B cell (primary cell): ENCODE measurements around the gene COL28A1. TPM values are rescaled to one million over a fixed set of nuclear protein-coding genes. Genes with fewer than 3 reads are reported as not detected.

Experiments
- ATAC-seq: fragments of 200-7000 bp; cut with Tn5 transposase; one replicate; pipeline ENCODE4 v1.10.0; 2021; ENCODE audit warnings: low read depth, mild to moderate bottlenecking, moderate number of reproducible peaks, moderate library complexity
- CTCF ChIA-PET: fragments of 350-600 bp; sonication (Branson Sonifier 250); formaldehyde crosslinking; loops from one replicate; lab custom pipeline; 2021; ENCODE audit warnings: antibody characterized with exemption, inconsistent platforms; lab: Charles Lee
- POLR2A ChIA-PET: fragments of 350-600 bp; sonication (Branson Sonifier 250); formaldehyde crosslinking; loops from one replicate; lab custom pipeline; 2021; ENCODE audit warnings: antibody characterized with exemption; lab: Charles Lee
- DNase-seq: peaks from one replicate; pipeline ENCODE4 v3.0.0; 2013
- H2AFZ ChIP-seq: 2 replicates; pipeline ENCODE4 v1.6.1; 2012; ENCODE audit warnings: mild to moderate bottlenecking, low read depth, low read length; ENCODE audit not compliant: insufficient read depth, poor library complexity, severe bottlenecking
- H3K27ac ChIP-seq, 2 donors: 1 replicate in 1 of 2; 2 replicates in 1 of 2; pipeline ENCODE4 v1.5.1; 2012 to 2013; ENCODE audit warnings: low read length in 2 of 2, mild to moderate bottlenecking in 2 of 2, moderate library complexity in 1 of 2
- H3K27me3 ChIP-seq, 4 experiments: fragments of 200-600 bp in 1 of 4; sonication (generic) in 1 of 4; replicated peaks in 1 of 4; 1 replicate in 2 of 4; 2 replicates in 2 of 4; pipeline versions ENCODE4 v1.6.1 to v1.7.0; 2013 to 2016; ENCODE audit warnings: low read length in 3 of 4, mild to moderate bottlenecking in 2 of 4, mixed read lengths in 1 of 4, moderate library complexity in 1 of 4; ENCODE audit not compliant: insufficient read depth in 4 of 4, control insufficient read depth in 3 of 4; ENCODE audit errors: control extremely low read depth in 1 of 4
- H3K36me3 ChIP-seq, 2 experiments: replicated peaks in 1 of 2; 1 replicate in 1 of 2; 2 replicates in 1 of 2; pipeline versions ENCODE4 v1.6.1 to v1.7.1; 2013; ENCODE audit warnings: low read length in 1 of 2; ENCODE audit not compliant: insufficient read depth in 2 of 2, control insufficient read depth in 1 of 2; ENCODE audit errors: control extremely low read depth in 1 of 2, extremely low read depth in 1 of 2
- H3K4me1 ChIP-seq, 2 donors: fragments of 200-600 bp in 1 of 2; sonication (generic) in 1 of 2; 1 replicate in 1 of 2; 2 replicates in 1 of 2; pipeline versions ENCODE4 v1.5.1 to v1.6.1; 2013 to 2017; ENCODE audit warnings: low read length in 2 of 2; ENCODE audit not compliant: control insufficient read depth in 2 of 2, insufficient read depth in 2 of 2
- H3K4me2 ChIP-seq: replicated peaks from 2 replicates; pipeline ENCODE3; 2012; ENCODE audit warnings: mild to moderate bottlenecking, low read depth, low read length; ENCODE audit not compliant: poor library complexity, severe bottlenecking
- H3K4me3 ChIP-seq, 5 experiments: fragments of 200-600 bp in 1 of 5; sonication (generic) in 1 of 5; 1 replicate in 3 of 5; 2 replicates in 2 of 5; pipeline versions ENCODE4 v1.5.1 to v1.7.0; 2011 to 2016; ENCODE audit warnings: low read length in 4 of 5, mild to moderate bottlenecking in 4 of 5, low read depth in 2 of 5, control low read depth in 1 of 5, moderate library complexity in 1 of 5; ENCODE audit not compliant: insufficient read depth in 1 of 5; ENCODE audit errors: control extremely low read depth in 1 of 5, extremely low read depth in 1 of 5
- H3K79me2 ChIP-seq: fragments of 200-600 bp; sonication (generic); one replicate; pipeline ENCODE4 v1.6.0; 2016; ENCODE audit warnings: low read length; ENCODE audit not compliant: control insufficient read depth, insufficient read depth
- H3K9ac ChIP-seq: fragments of 200-600 bp; sonication (generic); 2 replicates; pipeline ENCODE4 v1.6.1; 2017; ENCODE audit warnings: mild to moderate bottlenecking, low read length, moderate library complexity
- H3K9me3 ChIP-seq, 3 donors: one replicate each; pipeline versions ENCODE4 v1.6.1 to v1.7.1; 2013; ENCODE audit warnings: low read length in 2 of 3; ENCODE audit not compliant: control insufficient read depth in 2 of 3, insufficient read depth in 1 of 3; ENCODE audit errors: control extremely low read depth in 1 of 3
- H4K20me1 ChIP-seq: 2 replicates; pipeline ENCODE4 v1.6.0; 2012; ENCODE audit warnings: mild to moderate bottlenecking, low read length; ENCODE audit not compliant: insufficient read depth, control insufficient read depth, poor library complexity, severe bottlenecking
- H3K27ac Mint-ChIP-seq: one replicate; pipeline ENCODE4 v1.8.0; 2021; ENCODE audit warnings: mixed read lengths
- H3K27me3 Mint-ChIP-seq: one replicate; pipeline ENCODE4 v1.8.0; 2021; ENCODE audit warnings: mixed read lengths
- H3K4me1 Mint-ChIP-seq: one replicate; pipeline ENCODE4 v1.8.0; 2021; ENCODE audit warnings: mixed read lengths
- H3K4me3 Mint-ChIP-seq: one replicate; pipeline ENCODE4 v1.8.0; 2021; ENCODE audit warnings: mixed read lengths
- H3K9me3 Mint-ChIP-seq: one replicate; pipeline ENCODE4 v1.8.0; 2022; ENCODE audit warnings: mixed read lengths; ENCODE audit not compliant: insufficient read depth
- EZH2 ChIP-seq: IDR thresholded peaks from 2 replicates; pipeline ENCODE4 v1.6.1; 2012; ENCODE audit warnings: borderline replicate concordance, low read depth, mild to moderate bottlenecking, moderate library complexity, low read length; ENCODE audit not compliant: insufficient read depth, poor library complexity, severe bottlenecking
- WGBS: methylation state at CpG from one replicate; pipeline ENCODE4 v1.1.5; 2013; ENCODE audit warnings: missing lambda C conversion rate; ENCODE audit not compliant: insufficient coverage; 5-methylcytosine and 5-hydroxymethylcytosine counted together
- intact Hi-C: fragments of 100-400 bp; cut with micrococcal nuclease; formaldehyde crosslinking; loops from one replicate; pipeline ENCODE4 v1.10.0; 2022
- polyA plus RNA-seq: library from polyadenylated mRNA; depleted of rRNA; stranded (reverse); fragments of >200 nt; gene quantifications from 2 replicates; pipeline ENCODE4 v1.2.3, GENCODE V29; 2012
- total RNA-seq, 2 donors: library from RNA; stranded (reverse); fragments of 120-200 nt in 1 of 2; gene quantifications; 1 replicate in 1 of 2; 2 replicates in 1 of 2; pipeline versions ENCODE4 v1.2.3 to v1.2.4, GENCODE V29; 2013 to 2022
- TF ChIP-seq, protein P1 (sequence below): fragments of 200-600 bp; IDR thresholded peaks from one replicate; pipeline ENCODE4 v1.8.0; 2022; ENCODE audit warnings: antibody characterized with exemption, mild to moderate bottlenecking

Gene COL28A1
- total and polyA plus RNA-seq, 2 donors (not counting 1 experiment from before 2014, with no cell fraction given), result 0.18 to 0.67 TPM

DNA sequence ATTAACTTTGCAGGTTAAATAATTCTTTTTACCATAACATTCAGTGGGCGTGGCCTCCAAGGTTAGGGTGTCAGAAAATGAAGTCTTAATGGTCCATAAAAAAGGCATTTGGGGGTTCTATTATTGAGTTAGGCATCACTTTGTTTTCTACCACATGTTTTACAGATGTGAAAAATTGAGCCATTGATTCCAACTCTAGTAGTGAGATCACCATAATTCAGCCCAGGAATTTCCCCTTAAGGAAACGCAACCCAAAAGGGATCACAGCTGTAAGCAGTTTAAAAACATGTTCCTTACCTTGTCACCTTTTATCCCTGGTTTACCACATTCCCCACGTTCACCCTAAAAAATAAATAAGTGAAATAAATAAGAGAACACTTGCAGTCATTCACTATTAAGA, 24.9 kb downstream of the COL28A1 start:
- intact Hi-C loops, result no loop called here
- Histone ChIP-seq H3K4me3 (no peak overlapping the region), H2AFZ (no peak overlapping the region), H3K4me1 (no peaks in the 10 kb centered on the region), H3K4me2 (no peak overlapping the region), H3K36me3 (no peaks in the 10 kb centered on the region), H3K9ac (no peak overlapping the region), H3K27me3 (no peaks in the 10 kb centered on the region), H3K27ac (no peak overlapping the region), H4K20me1 (no peaks in the 10 kb centered on the region), H3K9me3 (peaks cover 0 to 7% (median 0%) of the 10 kb centered on the region in 3 donors), H3K79me2 (no peaks in the 10 kb centered on the region)
- Mint-ChIP-seq H3K4me3 (no peak overlapping the region), H3K4me1 (no peaks in the 10 kb centered on the region), H3K27ac (no peak overlapping the region), H3K9me3 (no peaks in the 10 kb centered on the region), H3K27me3 (peaks cover 3% of the 10 kb centered on the region)
- WGBS, result 100% methylated on average over 1 of the region's 3 CpGs
- ATAC-seq, result no peak
- ChIA-PET CTCF (no interaction called here), POLR2A (no interaction called here)
- no peak for DNase-seq
- no peak for TF ChIP-seq EZH2
- TF ChIP-seq, protein P1, sequence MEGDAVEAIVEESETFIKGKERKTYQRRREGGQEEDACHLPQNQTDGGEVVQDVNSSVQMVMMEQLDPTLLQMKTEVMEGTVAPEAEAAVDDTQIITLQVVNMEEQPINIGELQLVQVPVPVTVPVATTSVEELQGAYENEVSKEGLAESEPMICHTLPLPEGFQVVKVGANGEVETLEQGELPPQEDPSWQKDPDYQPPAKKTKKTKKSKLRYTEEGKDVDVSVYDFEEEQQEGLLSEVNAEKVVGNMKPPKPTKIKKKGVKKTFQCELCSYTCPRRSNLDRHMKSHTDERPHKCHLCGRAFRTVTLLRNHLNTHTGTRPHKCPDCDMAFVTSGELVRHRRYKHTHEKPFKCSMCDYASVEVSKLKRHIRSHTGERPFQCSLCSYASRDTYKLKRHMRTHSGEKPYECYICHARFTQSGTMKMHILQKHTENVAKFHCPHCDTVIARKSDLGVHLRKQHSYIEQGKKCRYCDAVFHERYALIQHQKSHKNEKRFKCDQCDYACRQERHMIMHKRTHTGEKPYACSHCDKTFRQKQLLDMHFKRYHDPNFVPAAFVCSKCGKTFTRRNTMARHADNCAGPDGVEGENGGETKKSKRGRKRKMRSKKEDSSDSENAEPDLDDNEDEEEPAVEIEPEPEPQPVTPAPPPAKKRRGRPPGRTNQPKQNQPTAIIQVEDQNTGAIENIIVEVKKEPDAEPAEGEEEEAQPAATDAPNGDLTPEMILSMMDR, result no peak

DNA sequence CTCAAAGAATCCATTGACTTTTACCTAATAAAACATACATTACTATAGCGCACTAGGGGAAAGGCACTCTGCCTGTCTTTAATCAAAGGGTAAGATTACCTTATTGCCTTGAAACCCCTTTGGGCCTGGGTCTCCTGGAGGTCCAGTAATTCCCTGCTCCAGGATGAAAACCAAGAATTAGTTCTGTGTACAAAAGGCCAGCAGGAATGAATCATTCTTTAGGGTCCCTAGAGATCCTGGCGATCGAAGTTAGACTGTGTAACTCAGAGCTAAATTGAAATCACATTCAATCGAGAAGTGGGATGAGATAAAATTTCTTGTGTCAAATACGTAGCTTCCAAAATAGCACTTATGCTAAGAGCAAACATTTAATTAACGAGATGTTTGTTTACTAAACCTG, 29.8 kb downstream of the COL28A1 start:
- no peak for DNase-seq
- Histone ChIP-seq H3K27me3 (no peaks in the 10 kb centered on the region), H3K27ac (no peak overlapping the region), H3K36me3 (no peaks in the 10 kb centered on the region), H3K4me1 (no peaks in the 10 kb centered on the region), H3K9me3 (peaks cover 0 to 7% (median 0%) of the 10 kb centered on the region in 3 donors), H3K4me2 (no peak overlapping the region), H3K4me3 (no peak overlapping the region), H3K79me2 (no peaks in the 10 kb centered on the region), H4K20me1 (no peaks in the 10 kb centered on the region), H2AFZ (no peak overlapping the region), H3K9ac (no peak overlapping the region)
- H3K9me3 Mint-ChIP-seq, result no peaks in the 10 kb centered on the region
- no peak overlapping the region for H3K27ac Mint-ChIP-seq
- intact Hi-C loops, result no loop called here
- 83% methylated on average over 2 of the region's 6 CpGs for WGBS
- TF ChIP-seq EZH2, result no peak
- TF ChIP-seq, protein P1, result no peak
- H3K4me1 Mint-ChIP-seq, result no peaks in the 10 kb centered on the region
- POLR2A ChIA-PET, result no interaction called here
- H3K4me3 Mint-ChIP-seq, result no peak overlapping the region
- ATAC-seq, result no peak
- H3K27me3 Mint-ChIP-seq, result no peaks in the 10 kb centered on the region
- CTCF ChIA-PET, result no interaction called here
